GM21390 (cell line): ENCODE results near the gene TAF8.

Experiments
- ATAC-seq: cut with Tn5 transposase; IDR thresholded peaks from one replicate; pipeline ENCODE4 v1.9.1; 2021; ENCODE audit not compliant: unreplicated experiment

TAF8 gene

GRCh38 chr6:42095094-42095493, 44.8 kb downstream of the TAF8 start:
- no peak for ATAC-seq

DNA sequence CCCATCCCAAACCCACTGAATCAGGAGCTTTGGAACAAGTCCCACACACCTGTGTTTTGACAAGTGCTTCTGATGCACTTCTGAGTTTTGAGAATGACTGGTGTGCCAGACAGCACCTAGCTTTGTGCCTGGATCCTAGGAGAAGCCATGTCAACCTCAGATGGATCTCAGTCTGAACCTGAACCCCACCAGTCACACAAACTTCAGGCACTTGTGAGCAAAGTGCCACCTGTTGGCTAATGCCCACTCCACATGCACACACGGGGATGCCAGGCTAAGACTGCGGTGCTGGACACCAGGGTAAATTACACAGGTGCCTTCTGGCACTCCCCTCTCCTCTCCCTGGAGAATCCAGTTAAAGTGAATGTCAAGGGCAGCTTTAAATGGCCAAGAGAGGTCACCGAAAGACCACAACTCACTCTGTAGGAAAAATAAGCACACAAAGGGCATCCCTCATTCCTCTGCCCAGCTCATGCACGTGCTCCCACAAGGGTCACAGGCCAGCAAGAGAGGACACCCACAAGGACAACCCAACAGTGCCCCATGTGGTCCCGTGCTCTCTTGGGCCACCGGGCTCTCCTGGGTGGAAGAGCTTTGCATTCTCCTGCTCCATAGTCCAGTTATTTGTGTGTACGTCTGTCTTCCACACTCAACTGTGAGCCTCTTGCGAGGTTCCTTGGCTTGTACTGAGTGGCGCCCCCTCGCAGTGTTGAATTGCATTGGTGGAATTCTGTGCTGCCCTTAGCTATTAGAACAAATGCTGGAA, 45.6 kb downstream of the TAF8 start:
- no peak for ATAC-seq

DNA sequence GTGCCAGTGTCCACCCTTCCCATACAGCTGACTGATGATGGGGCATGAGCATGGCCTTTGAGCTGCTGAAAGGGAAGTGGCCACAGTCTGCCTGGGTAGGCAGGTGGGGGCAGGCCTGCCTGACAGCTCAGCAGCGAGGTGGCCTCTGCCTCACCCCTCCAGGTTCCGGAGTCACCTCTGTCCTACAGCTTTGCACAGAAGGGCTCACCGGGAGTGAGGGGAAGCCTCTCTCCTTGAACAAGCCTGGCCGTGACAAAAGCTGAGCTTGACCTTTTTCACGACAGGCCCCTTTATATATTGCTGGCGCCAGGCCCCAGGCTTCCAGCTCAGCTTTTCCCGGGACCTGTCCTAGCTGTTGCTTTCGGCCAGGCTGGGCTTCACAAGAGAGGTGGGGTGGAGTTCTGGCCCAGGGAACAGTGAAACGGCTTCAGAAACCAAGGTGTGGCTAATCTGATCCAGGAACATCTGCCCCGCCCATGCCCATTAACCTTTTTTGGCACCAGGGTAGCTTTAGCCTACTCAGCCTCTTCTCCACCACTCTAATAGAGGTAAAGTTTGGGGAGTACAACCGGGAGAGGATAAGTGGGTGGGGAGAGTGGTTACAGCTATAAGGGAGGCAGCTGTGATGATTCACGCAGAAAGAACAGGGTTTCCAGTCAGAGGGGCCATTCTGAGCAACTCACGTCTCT, 49.2 kb downstream of the TAF8 start:
- no peak for ATAC-seq

DNA sequence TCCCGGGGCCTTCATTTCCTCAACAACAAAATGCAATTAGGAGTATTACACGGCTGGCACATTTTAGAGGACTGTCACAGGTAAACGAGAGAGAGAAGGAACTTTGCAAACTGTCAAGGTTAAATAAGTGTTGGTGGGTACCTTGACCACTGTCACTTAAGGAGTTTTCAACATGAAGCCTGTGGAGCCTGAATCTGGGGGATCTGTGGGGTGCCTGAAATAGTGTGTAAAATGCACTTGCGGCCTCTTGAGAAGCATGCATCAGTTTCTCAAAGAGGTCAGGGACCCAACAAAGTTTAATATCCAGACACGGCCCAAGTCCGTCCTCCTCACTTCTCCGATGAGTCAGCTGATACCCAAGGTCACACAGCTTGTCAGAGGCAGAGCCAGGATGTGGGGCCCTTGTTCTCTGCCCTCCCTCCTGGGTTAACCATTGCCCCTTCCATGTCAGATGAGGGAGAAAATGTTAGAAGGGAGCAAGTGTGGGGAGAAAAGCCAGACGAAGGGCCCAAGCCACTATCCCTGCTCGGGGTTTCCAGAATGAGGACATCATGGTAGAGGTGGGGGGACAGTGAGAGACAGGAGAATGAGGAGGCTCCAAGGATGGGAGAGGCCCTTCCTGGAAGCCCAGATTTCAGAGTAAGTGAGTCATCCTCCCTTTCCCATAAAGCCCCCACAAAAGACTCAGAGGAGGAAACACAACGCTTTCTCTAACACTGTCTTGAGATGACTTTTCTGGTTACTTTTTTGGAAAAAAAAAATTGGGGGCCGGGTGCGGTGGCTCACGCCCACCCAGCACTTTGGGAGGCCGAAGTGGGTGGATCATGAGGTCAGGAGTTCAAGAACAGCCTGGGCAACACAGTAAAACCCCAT, 49.9 kb downstream of the TAF8 start:
- ATAC-seq: no peak

DNA sequence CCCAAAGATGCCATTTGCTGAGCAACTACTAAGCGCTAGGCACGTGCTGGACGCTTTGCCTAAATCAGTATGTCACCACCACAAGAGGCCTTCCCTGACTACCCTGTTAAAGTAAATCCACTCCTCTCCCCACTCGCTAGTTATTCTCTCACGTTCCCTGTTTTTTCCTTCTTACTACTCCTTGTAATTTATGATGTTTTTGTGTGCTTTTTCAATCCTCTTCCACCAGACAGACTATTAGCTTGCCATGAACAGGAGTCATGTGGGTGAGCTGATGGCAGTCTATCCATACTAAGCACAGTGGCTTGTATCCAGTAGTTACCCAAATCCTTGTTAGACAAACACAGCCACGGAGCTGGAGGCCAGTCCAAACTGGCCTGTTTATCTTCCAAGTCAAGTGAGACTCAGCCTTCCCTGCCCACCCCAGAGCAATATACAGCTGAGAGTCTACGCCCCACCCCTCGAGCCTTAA, 50.9 kb downstream of the TAF8 start:
- ATAC-seq: no peak

DNA sequence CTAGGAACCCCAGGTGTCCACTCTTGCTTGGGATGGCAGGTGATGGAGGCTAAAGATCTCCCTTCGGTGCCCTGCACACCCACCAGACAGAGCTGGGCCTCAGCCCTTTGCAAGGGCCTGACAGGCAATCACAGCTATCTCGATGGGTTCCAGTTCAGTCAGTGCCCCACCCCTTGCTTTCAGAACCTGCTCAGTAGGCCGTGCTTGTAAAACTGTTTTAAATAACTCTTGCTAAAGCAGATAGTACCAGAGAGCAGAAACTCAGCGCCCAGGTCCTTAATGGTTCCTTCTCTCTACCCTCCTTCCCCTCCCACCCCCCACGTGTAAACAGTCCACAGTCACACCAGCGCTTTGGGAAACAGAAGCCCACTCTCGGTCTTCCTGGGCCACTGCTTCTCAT, 52.9 kb downstream of the TAF8 start:
- no peak for ATAC-seq

DNA sequence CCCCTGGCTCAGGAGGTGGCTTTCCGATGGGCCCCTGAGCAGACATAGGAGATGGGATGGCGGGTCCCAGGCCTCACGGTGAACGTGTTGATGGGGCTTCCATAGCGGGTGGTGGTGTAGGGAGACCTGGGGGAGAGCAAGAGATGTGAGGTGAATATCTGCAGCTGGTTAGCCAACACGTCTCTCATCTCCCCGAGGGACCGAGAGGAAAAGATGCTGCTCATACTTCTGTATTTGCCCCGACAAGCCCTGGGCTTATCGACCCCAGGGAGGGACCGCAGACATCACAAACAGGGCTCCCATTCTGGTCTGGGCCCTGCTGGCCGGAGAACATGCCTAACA, 53.4 kb downstream of the TAF8 start:
- ATAC-seq: peak; percentile 17

- ATAC-seq: peak; percentile 71
These were observed 53.9 kb downstream of the TAF8 start for GRCh38 chr6:42104095-42104803.

DNA sequence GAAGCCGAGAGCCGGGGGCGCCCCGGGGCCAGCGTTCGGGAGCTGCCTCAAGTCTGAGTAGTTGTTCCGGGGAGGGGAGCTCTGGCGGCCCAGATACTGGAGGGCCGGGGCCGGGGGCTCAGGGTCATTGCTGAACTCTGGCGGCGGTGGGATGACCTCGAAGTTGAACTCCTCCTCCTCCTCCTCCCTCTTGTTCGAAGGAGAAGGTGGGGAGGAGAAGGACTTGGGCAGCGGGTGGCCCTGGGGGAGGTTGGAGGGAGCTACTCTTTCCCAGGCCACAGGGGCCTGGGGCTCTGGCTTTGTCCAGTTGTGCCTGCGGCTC, 54.4 kb downstream of the TAF8 start:
- no peak for ATAC-seq

- no peak for ATAC-seq
These were observed 54.9 kb downstream of the TAF8 start for GRCh38 chr6:42105156-42105648.

DNA sequence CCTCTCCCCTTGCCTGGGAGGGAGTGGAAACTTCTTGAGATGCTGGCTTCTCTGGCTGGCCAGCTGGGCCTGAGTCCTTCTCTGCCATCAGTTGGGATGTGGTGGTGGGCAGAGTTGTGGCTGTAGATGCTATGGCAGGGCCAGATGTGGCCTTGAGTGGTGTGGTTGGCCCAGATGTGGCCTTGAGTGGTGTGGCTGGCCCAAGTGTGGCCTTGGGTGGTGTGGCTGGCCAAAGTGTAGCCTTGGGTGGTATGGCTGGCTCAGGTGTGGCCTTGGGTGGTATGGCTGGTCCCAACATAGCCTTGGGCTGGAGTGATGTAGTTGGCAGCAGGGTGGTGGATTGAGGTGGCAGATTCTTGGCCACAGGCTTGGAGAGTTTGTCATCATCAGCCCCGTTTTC, 55.4 kb downstream of the TAF8 start:
- ATAC-seq: no peak

DNA sequence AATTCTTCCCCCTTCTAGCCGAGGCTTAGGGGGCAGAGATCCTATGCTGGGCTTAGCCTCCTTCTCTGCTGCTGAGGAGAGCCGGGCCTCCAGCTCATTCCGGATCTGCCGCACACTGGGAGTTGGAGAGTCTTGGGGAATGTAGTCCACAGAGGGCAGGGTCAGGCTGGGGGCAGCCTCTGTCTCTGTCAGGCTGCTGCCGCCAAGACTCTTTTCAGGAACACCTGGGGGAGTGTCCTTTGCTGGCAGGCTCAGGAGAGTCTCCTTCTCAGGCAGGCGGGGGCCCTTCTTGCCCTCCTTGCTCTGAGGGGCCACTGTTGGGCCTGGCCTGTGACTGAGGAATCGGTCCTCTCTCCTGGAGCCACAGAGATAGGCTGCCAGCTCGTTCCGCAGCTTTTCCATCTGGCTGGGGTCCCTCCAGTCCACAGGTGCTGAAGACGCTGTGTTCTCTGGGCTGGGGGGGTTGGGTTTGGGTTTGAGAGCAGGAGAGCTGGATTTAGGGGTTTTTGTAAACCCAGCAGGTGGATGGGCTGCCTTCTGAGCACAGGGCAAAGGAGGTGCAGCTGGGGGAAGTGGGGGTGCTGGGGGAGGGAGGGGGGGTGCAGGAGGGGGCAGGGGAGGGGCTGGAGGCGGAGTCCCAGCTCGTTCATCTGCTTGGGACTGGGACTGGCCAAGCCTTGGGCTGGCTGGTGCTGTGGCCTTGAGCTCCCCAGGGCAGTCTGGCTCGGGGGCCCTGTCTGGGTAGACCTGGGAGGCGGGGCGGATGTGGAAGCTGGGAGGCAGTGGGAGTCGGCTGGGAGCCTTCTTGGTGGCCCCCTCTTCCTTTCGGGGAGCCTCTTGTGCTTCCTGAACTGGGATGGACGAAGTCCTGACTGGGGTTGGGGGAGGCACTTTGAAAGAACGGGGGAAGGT, 56.0 kb downstream of the TAF8 start:
- no peak for ATAC-seq

- no peak for ATAC-seq
These were observed 57.7 kb downstream of the TAF8 start for GRCh38 chr6:42108071-42108470.

DNA sequence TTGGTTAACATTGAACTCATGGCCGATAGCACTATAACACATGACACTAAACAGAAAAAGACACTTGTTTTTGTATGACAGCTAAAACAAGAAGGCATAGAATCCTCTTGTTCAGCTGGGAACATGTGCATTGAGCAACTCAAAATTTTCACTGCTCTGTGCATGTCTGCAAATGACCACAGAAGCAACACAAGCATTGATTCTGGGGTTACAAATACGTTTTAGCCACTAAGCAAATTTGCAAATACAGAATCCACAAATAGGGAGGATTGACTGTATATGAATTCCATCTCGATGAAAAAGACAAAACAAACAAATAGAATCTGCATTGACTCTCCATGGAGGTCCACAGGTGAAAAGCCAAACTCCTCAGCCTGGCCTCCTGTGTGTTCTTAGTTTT, 60.4 kb downstream of the TAF8 start:
- ATAC-seq: no peak

DNA sequence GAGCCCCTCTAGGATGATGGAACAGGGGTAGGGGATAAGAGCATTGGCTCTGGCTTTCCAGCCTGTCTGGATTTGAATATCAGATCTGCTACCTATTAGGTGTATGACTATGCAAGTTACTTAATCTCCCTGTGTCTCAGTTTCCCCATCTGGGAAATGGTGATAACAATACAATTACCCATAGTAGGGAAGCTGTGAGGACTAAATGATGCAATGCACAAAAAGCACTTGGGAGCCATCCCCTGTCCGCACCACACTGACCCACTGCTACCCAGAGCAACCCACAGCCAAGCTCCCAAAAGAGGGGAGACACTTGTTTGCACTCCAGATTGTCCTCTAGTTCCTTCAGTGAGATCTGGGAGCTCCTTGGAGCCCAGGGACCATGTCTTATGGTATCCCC, 62.0 kb downstream of the TAF8 start:
- no peak for ATAC-seq

- no peak for ATAC-seq
These were observed 63.8 kb downstream of the TAF8 start for GRCh38 chr6:42113936-42114636.

- no peak for ATAC-seq
These were observed 67.5 kb downstream of the TAF8 start for GRCh38 chr6:42117843-42118161.

- ATAC-seq: no peak
These were observed 68.1 kb downstream of the TAF8 start for GRCh38 chr6:42118162-42119001.
